Measurements from ENCODE around the gene RAD51B. TPM values are rescaled to one million over a fixed set of nuclear protein-coding genes. Genes with fewer than 3 reads are reported as not detected.

RAD51B gene
- total RNA-seq, 6 donors from 2014 or later = 10.6 to 63.9 (median 18.4) TPM

- Histone ChIP-seq H3K27me3 (no peaks in the 10 kb centered on the region), H3K27ac (no peak overlapping the region), H3K9me3 (no peaks in the 10 kb centered on the region), H3K4me3 (no peak overlapping the region), H3K4me1 (peaks cover 0 to 7% (median 0%) of the 10 kb centered on the region in 4 donors), H3K36me3 (no peaks in the 10 kb centered on the region)
- no peak for DNase-seq
- ATAC-seq (ENCODE audit: low FRiP score in 2 of 2) = no peak
- TF ChIP-seq EP300 (IDR thresholded peaks at IDR 0.05) (no peak), POLR2A (IDR thresholded peaks at IDR 0.05) (no peak), CTCF (IDR thresholded peaks at IDR 0.05) (no peak), POLR2AphosphoS5 (IDR thresholded peaks at IDR 0.05) (no peak)
Observed at GRCh38 chr14:68337279-68337678, 517.7 kb downstream of the RAD51B start.

GRCh38 chr14:68340262-68340661, 520.7 kb downstream of the RAD51B start:
- H3K36me3 ChIP-seq = no peaks in the 10 kb centered on the region
- 96 to 98% methylated on average over 1 of the region's 1 CpG for WGBS, 2 donors
- no peak overlapping the region for H3K27ac ChIP-seq
- no peaks in the 10 kb centered on the region for H3K27me3 ChIP-seq
- ATAC-seq (ENCODE audit: low FRiP score in 2 of 2) = no peak
- H3K4me1 ChIP-seq = peaks cover 0 to 7% (median 0%) of the 10 kb centered on the region in 4 donors
- no peak overlapping the region for H3K4me3 ChIP-seq
- DNase-seq = no peak
- TF ChIP-seq POLR2AphosphoS5 (IDR thresholded peaks at IDR 0.05) (no peak), CTCF (IDR thresholded peaks at IDR 0.05) (no peak), POLR2A (IDR thresholded peaks at IDR 0.05) (no peak), EP300 (IDR thresholded peaks at IDR 0.05) (no peak)
- H3K9me3 ChIP-seq = no peaks in the 10 kb centered on the region

- 78% methylated on average over 4 of the region's 4 CpGs for WGBS, 2 donors
- peaks cover 0 to 7% (median 0%) of the 10 kb centered on the region in 4 donors for H3K4me1 ChIP-seq
- H3K27me3 ChIP-seq = no peaks in the 10 kb centered on the region
- DNase-seq (no peak), ATAC-seq (ENCODE audit: low FRiP score in 2 of 2) (no peak)
- H3K4me3 ChIP-seq = no peak overlapping the region
- no peak for TF ChIP-seq POLR2A (IDR thresholded peaks at IDR 0.05)
- TF ChIP-seq EP300 (IDR thresholded peaks at IDR 0.05) = no peak
- no peak for TF ChIP-seq POLR2AphosphoS5 (IDR thresholded peaks at IDR 0.05)
- TF ChIP-seq CTCF (IDR thresholded peaks at IDR 0.05) = no peak
- H3K36me3 ChIP-seq = no peaks in the 10 kb centered on the region
- no peaks in the 10 kb centered on the region for H3K9me3 ChIP-seq
- H3K27ac ChIP-seq = no peak overlapping the region
Observed at GRCh38 chr14:68341411-68342212, 522.0 kb downstream of the RAD51B start.

GRCh38 chr14:68342216-68342763, 522.7 kb downstream of the RAD51B start:
- Histone ChIP-seq H3K36me3 (no peaks in the 10 kb centered on the region), H3K27me3 (no peaks in the 10 kb centered on the region), H3K4me1 (peaks cover 0 to 7% (median 0%) of the 10 kb centered on the region in 4 donors), H3K27ac (no peak overlapping the region), H3K9me3 (no peaks in the 10 kb centered on the region), H3K4me3 (no peak overlapping the region)
- WGBS, 2 donors = 69 to 72% methylated on average over 3 of the region's 3 CpGs
- no peak for DNase-seq
- no peak for ATAC-seq (ENCODE audit: low FRiP score in 2 of 2)
- no peak for TF ChIP-seq EP300 (IDR thresholded peaks at IDR 0.05)
- no peak for TF ChIP-seq CTCF (IDR thresholded peaks at IDR 0.05)
- TF ChIP-seq POLR2AphosphoS5 (IDR thresholded peaks at IDR 0.05) = no peak
- no peak for TF ChIP-seq POLR2A (IDR thresholded peaks at IDR 0.05)

Data from upper lobe of left lung (tissue), 6 donors.